IPS-18c (cell line): ENCODE measurements around the gene LCE7A.

Source experiments
- H3K4me3 ChIP-seq: 2 replicates; pipeline ENCODE4 v1.7.0; 2013; ENCODE audit warnings: low read depth, mild to moderate bottlenecking, low read length, moderate library complexity; ENCODE audit not compliant: insufficient read depth
- H3K9me3 ChIP-seq: one replicate; pipeline ENCODE4 v1.6.1; 2013; ENCODE audit warnings: mild to moderate bottlenecking, low read length, moderate library complexity; ENCODE audit not compliant: control insufficient read depth, insufficient read depth

Gene LCE7A

DNA sequence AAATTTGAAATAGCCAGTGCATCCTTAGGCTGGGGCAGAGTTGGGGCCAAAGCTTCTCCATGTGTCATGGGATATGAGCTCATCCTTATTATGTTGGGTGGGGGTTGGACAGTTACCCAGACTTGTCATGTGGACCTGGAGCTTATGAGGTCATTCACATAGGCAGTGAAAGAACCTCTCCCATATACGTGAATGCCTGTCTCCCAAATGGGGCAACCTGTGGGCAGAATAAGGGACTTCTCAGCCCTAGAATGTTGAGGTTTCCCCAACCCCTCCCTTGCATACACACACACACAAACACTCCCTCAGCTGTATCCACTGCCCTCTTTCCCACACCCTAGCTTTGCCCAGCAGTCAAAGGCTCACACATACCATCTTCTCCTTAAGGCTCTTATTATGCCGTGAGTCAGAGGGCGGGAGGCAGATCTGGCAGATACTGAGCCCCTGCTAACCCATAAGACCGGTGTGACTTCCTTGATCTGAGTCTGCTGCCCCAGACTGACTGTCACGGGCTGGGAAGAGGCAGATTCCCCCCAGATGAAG is 46.3 kb downstream of the LCE7A start:
- H3K9me3 ChIP-seq = peaks cover 2% of the 10 kb centered on the region
- no peak overlapping the region for H3K4me3 ChIP-seq

DNA sequence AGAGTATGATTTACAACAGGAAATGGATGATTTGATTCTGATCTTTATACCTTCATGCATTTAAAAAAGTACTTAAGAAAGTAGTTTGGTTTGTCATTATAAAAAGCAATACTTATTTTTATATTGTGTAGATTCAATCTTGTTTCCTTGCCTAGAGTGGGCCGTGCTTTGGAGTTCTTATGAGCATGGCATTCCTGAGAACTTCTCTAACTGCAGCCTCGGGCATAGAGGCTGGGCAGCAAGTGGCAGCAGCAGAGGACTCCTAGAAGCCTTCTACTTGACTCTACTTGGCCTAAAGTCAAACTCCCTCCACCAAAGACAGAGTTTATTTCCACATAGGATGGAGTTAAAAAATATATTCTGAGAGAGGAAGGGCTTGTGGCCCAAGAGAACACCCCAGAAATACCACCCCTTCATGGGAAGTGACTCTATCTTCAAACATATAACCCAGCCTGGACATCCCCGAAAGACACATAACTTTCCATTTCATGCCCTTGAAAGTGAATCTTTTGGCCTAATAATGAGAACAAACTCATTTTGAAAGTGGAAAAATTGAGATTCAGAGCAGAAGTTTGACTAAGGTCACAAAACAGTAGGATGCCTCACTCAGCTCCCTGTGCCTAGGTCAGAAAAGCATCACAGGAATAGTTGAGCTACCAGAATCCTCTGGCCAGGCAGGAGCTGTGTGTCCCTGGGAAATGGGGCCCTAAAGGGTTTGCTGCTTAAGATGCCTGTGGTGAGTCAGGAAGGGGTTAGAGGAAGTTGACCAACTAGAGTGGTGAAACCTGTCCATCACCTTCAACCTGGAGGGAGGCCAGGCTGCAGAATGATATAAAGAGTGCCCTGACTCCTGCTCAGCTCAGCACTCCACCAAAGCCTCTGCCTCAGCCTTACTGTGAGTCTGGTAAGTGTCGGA is 48.1 kb downstream of the LCE7A start, which contains the start of gene IVL:
Gene IVL, plus strand, starts transcription at position 861 of the 916 bp plus-strand sequence. CDS start 1,252 bp downstream, outside the sequence.
- H3K4me3 ChIP-seq = no peak within 1 kb of the TSS

DNA sequence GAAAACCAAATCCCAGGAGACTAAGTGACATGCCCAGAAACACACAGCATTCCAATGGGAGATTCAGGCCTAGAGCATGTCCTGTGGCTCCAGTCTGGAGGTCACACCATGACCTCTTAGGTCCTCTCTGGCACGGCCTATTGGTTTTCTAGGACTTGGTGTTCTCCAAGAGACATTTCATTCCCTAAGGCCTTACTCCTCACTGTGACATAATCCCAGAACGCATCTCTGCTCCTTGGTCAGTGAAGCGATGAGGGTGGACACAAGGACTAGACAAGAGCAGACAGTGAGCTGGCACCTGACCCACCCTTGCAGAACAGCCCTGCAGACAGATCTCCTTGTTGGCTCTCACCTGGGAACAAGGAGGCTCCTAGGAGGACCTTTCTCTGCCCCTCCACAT is 49.4 kb downstream of the LCE7A start:
- H3K4me3 ChIP-seq = no peak overlapping the region

More for the DNA sequence above, 48.1 kb downstream of the LCE7A start, which contains the start of gene IVL:
- H3K9me3 ChIP-seq = peaks cover 4% of the 10 kb centered on the region

More for the DNA sequence above, 49.4 kb downstream of the LCE7A start:
- peaks cover 4% of the 10 kb centered on the region for H3K9me3 ChIP-seq
